Activated T-helper 9 cell treated with anti-CD3 and anti-CD28 coated beads, Interleukin-2, amount 50 U/mL, for 16 hours (primary cell): ENCODE results near the gene TMEM9.

ENCODE experiments used
- DNase-seq: peaks from one replicate; pipeline ENCODE4 v3.0.0-alpha.2; 2020; ENCODE audit warnings: low read depth

TMEM9 gene

DNA sequence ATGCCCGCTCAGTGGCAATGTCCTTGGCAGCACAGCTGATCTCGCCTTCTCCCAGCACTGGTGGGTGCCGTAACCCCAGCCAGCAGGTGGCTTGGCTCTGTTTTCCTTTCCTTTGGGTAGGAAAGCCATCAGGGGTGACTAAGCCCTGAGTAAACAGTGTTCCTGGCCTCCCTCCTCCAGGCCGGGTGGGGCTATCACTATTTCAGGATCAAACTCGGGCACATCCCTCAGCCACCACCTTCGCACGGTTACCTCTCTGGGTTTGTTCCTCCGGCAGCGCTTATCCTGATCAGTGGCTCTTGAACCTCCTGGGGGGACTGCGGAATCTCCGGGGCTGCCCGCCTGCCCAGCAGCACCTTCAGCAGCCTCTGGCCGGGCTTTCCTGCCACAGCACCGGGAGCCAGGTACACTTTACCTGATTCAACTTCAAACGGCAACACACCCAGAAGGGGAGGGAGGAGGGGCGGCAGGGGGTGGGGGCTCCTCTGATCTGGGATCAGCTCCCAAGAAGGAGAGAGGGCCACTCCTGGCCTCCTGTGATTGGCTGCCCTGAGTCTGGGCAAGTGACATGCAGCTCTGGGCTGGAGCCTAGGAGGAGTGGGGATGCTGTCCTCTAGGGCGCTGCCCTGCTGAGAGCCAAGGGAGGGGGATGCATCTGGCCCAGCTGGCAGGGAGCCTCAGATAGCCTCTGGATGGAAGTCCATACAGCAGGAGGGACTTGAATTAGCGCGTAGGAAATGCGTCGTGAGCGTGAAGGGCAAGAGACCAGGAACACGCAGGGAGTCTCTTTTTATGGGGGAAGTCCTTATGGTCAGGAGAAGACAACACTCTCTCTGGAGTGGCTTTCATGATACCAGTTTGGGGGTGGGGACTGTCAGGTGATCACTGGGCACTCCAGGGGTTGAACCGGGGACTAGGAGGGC, 27.2 kb downstream of the TMEM9 start, which contains the start of gene ASCL5:
Gene ASCL5, minus strand, starts transcription at position 353 of the 923 bp plus-strand sequence. CDS start 11,812 bp downstream, outside the sequence.
- DNase-seq = no peak

GRCh38 chr1:201126463-201126831, 27.8 kb downstream of the TMEM9 start:
- no peak for DNase-seq

- DNase-seq = no peak
Observed at GRCh38 chr1:201125800-201126199, 28.5 kb downstream of the TMEM9 start.

DNA sequence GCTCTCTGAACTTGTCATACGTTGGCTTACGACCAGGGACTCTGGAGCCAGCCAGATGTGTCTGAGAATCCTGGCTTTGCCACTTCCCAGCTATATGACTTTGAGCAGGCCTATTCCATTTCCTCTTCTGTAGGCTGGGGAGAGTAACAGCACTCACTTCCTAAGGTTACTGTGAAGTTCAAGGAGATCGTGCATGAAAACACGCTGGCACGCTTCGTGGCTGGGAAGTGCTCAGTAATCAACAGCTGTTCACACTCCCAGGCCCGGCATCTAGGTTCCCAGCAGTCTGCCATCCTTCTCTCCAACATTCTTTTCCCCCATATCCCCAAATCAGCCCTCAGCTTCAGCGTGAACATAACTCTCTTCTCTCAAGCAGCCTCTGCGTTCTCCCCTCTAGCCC, 29.3 kb downstream of the TMEM9 start:
- no peak for DNase-seq

DNA sequence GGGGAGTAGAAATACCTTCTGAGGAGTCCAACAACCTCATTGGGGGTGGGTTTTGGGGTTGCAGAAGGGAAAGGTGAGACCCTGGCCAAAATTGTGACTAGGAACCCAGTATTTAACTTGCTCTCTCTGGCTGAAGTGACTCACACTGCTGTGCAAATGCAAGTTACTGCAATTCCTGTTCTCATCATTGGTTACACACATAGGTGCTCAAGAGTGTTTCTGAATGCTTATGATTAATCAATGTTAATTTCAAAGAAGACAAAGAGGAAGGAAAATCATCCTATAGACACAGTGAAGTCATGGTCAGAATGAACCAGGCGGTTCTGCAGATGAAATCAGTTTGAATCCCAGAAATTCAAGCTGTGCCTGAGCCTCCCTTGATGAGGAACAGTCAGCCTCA, 30.4 kb downstream of the TMEM9 start:
- DNase-seq = no peak

DNA sequence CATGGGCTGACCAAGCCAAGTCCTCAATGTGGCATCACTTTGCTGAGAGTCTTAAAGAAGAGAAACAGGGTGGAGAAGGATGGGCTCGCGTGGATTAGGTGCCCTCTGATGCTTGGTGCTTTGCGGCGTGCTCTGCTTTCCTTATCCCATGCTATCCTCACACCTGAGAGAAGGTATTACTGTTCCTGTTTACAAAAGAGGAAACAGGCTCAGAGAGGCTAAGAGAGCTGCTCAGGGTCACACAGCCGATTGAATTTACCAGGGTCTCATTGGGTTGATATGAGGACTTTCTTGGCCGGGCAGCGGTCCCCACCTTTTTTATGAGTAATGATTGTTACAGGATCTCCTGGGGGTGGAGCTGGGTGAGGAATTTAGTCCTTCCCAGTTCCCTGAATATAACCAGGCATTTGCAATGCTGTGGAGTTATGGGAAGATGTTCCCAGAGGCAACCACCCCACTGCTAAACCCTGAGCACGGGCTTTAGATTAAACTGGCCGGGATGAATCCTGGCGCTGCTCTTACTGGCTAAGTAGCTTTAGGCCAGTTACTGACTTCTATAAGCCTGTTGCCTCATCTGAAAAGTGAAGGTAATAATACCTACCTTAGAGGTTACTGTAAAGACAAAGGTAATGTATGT, 31.8 kb downstream of the TMEM9 start:
- DNase-seq = no peak

DNA sequence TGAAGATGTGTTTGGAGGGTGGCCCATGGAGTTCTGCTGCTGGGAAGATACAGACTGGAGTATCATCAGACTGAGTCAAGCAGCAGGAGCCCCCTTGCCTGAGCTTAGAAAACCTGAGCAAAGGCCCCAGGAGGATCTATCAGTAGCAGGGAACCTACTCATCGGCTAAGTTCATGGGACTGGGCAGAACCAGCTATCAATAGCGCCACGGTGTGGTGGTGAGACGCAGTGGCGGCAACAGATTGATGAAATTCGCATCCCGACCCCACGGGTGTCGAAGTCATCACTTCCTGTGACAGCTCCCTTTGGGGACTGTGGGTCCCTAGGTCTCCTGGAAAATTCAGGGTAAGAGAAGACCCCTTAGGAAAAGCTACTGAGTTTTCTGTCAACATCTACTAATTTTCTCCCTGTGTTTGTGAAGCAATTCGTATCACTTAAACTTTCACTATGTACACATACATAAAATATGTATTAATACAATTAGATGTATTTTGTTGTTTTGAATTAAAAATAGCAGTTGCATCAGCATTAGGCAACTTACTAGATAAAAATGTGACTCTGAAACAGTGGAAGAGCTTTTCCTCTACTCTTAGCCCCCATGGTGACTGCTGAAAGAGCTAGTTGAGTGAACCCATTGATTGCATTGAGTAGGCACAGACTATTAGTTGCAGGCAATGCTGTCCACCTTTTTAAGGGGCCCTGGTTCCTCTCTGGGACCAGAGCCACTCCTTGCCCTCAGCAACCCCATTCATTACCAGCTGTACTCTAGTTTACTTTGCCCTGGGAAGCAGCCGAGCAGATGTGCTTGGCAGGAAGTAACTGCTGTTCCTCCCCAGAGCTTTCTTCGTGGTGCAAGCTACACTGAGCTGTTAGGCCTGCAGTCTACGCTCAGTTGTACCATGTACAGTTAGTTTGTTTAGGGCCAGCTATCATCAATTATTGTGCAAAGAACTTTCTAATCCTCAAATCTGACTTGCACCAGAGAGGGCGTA, 34.8 kb downstream of the TMEM9 start:
- DNase-seq = peak; percentile 19

- no peak for DNase-seq
Observed at GRCh38 chr1:201116091-201116490, 38.2 kb downstream of the TMEM9 start.

DNA sequence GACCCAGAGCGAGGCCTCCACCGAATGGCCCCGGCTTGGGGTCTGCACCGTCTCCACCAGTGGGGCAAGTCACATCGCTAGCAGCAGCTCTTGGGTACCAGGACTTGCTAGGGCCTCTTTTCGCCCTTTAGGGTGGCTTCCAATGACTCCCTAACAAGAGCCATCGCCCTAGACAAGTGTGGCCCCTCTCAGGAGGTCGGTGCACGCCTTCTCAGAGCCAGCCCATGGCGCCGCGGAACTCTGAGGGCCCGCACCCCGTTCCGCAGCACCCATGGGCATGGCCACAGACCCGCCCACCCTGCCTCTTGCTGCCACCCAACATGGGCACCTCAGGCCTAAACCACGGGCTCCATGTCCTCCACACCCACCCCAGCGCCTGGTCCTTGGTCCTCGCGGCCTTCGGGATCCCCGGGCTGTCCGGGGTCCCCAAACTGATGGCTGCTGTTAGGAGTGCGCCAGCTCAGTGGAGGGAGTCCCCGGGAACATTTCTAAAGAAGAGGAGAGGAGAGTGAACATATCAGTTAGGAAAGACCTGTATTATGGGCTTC, 38.8 kb downstream of the TMEM9 start:
- DNase-seq = no peak

- DNase-seq = peak; percentile 60
Observed at GRCh38 chr1:201114245-201115131, 39.8 kb downstream of the TMEM9 start.

DNA sequence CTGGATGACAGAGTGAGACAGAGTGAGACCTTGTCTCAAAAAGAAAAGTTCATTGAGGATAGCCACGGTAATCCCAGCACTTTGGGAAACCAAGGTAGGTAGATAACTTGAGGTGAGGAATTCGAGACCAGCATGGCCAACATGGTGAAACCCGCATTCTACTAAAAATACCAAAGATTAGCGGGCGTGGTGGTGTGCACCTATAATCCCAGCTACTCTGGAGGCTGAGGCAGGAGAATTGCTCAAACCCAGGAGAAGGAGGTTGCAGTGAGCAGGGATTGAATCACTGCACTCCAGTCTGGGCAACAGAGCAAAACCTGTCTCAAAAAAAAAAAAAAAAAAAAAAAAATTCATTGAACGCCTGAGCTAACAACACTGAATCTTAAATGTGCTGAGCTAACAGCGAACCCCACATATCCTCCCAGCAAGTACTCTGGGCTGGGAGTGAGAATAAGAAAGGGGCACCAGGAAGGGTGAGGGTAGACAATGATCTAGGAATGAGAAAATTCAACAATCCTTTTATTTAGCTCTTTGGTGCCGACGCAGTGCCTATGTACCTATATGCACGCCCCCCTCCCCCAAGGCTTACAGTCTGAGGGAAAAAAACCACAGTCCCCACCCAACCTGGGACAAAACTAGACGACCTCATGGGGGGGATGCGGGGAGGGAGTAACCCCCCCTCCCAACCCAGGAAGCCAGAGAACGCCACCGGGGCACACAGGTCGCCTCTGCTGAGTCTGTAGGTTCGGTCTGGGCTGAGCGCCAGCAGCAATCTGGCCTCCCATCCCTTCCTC, 40.6 kb downstream of the TMEM9 start:
- no peak for DNase-seq

DNA sequence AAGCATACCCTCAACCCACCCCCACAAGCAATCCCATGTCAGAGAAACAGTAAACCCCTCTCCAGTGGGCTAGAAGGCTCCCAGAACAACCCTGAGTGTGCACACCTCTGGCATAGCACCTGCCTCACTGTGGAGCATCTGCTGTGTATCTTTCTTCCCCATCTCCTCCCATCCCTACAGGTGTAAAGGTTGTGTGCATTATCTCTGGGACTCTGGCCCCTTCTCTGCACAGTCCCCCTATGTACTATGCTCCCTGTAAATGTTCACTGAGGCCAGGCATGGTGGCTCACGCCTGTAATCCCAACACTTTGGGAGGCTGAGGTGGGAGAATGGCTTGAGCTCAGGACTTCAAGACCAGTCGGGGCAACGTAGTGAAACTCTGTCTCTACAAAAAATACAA, 41.3 kb downstream of the TMEM9 start:
- no peak for DNase-seq

GRCh38 chr1:201112173-201112731, 42.0 kb downstream of the TMEM9 start, which contains the start of gene CACNA1S:
CACNA1S (minus strand) TSS chr1:201112426; CDS start chr1:201112339, 87 bp downstream.
- no peak for DNase-seq

DNA sequence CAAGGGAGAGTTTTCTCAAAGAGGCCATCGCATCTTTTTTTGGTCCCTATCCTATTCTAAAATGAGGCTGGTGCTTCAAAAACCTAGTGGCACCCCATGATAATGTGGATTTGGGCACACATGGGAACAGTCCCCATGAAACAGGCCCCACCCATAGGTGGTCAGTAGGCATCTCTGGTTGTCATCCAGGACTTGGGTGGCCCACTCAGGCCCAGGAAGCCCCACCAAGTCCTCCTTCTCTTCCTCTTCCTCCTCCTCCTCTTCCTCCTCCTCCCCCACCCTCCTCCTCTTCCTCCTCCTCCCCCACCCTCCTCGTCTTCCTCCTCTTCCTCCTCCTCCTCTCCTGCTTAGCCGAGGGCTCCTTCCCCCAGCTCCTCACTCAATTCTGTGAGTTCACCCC, 42.6 kb downstream of the TMEM9 start:
- DNase-seq = no peak

- DNase-seq = no peak
Observed at GRCh38 chr1:201111156-201111555, 43.1 kb downstream of the TMEM9 start.

- no peak for DNase-seq
Observed at GRCh38 chr1:201110616-201111015, 43.7 kb downstream of the TMEM9 start.

- DNase-seq = no peak
Observed at GRCh38 chr1:201110138-201110537, 44.1 kb downstream of the TMEM9 start.

DNA sequence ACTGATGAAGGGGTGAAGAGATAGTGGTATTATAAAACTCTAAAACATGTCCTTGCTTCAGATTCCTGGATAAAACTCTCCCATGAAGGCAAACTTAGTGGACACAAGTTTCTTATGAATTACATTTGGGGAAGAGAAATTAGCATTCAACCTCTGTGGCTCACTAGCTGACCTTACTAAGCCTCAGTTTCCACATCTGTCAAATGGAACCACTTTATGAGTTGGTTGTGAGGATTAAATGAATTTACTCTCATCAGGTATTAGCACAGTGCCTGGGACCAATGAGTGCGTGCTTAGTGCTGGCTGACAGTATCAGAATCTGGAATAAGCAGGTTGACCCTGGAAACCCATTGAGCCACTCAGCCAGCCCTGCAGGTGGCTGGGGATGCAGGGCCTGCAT, 44.6 kb downstream of the TMEM9 start:
- no peak for DNase-seq

- no peak for DNase-seq
Observed at GRCh38 chr1:201108614-201109013, 45.7 kb downstream of the TMEM9 start.

DNA sequence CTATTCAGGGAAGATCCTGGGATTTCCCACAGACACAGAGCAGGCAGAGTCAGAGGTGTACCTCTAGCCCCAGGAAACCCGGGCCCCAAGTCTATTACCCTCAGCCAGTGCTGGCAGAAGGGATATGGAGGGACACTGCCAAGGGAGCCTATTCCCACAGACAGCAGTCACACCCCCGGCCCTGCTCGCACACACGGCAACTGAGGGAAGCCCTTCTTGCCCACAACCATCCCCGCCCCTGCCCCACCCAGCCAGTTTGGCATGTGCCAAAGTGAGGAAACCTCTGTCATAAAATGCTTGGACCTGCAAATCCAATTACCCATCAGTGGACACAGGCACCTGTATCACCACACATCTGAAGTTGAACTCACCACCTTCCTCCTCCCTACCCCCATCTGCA, 48.6 kb downstream of the TMEM9 start:
- no peak for DNase-seq
